HG02973 (cell line): ENCODE data around the gene GJC2.
"Not testable (repeated sequence)": the region's sequence is repeated elsewhere in the genome, so short reads cannot be mapped to it uniquely, and the experiment has no call there.

Experiments used
- ATAC-seq: cut with Tn5 transposase; IDR thresholded peaks from one replicate; pipeline ENCODE4 v1.9.1; 2021; ENCODE audit warnings: moderate library complexity; ENCODE audit not compliant: unreplicated experiment

The GJC2 gene

DNA sequence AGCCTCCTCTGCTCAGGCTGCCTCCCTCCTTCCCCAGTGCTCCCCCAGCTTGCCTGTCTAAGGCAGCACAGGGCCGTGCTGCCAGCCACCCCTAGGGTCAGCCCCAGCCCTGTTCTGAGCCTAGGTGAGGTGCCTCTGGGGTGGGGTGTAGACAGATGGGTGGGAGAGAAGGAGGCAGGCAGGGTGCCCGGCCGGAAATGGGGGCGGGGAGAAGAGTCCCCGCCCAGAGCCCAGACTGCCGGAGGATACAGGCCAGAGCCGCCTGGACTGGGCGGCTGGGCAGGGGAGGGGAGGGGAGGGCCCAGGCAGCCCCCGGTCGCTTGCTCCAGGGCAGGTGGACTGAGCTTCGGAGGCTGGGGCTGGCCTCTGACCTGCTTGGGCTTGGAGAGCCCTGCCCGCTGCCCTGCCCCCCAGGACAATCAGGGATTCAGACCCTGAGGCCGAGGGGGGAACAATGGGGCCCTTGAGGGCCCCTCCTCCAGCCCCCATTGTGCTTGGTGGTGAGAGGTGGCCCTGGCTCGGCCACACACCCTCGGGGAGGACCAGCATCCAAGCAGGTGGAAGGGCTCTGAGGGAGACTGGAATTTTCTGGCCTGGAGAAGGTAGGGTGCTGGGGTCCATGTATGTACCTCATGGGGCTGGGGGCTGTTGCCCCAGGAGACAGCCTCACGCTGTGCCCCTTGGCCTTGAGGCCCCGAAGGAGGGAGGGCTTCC lies at the start of gene GJC2:
TSS of gene GJC2 (plus strand) at position 525 of the 714 bp plus-strand sequence. CDS start 7,829 bp downstream, outside the sequence.
- ATAC-seq: no peak

DNA sequence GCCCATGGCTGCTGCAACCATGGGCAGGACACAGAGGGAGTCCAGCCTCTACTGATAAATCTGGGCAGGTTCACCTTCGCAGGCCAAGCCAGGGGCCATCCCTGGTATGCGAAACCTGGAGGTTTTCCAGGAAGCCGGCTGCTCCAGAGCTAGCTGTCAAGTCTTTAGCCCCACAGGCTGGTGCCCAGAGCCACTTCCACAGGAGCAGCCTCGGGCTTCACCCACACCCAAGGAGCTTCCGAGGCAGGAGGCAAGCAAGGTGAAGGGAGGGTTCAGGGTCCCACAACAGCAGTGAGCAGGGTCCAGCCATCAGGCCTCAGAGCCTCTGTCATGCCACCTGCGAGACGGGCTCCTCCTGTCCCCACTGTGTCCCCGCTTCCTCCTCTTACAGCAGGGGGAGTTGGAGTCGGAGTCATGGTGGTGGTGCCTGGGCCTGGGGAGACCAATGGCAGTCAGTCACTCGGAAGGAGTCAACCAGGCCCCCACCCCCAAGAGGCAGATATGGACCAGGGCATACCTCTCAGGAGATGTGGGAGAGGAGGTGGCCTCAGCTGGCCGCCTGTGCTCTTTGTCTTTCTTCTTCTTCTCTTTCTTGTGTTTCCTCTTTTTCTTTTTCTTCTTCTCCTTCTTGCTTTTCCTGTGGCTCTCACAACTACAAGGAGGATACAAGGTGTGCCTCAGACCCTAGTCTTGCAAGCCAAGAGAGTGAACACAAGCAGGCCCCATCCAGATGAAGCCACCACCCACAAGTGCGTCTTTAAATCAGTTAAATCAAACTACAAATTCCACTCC lies 48.7 kb upstream of the GJC2 start:
- ATAC-seq: no peak

DNA sequence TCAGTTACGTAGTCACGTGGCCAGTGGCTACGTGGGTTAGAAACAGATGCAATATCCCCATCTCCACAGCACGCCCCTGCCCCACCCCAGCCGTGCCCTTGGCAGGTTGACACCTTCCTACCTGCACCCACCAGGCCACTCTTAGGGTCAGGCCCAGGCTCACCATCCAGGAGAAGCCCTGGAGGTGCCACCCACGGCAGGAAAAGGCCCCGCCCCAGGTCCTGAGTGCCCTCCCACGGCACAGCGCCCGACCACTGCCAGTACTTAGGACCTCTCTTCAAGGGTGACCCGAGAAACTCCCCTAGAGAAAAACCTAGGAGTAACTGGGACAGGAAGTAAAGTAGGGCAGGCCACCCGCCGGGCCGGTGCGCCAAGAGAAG lies 48.1 kb upstream of the GJC2 start:
- ATAC-seq: no peak

DNA sequence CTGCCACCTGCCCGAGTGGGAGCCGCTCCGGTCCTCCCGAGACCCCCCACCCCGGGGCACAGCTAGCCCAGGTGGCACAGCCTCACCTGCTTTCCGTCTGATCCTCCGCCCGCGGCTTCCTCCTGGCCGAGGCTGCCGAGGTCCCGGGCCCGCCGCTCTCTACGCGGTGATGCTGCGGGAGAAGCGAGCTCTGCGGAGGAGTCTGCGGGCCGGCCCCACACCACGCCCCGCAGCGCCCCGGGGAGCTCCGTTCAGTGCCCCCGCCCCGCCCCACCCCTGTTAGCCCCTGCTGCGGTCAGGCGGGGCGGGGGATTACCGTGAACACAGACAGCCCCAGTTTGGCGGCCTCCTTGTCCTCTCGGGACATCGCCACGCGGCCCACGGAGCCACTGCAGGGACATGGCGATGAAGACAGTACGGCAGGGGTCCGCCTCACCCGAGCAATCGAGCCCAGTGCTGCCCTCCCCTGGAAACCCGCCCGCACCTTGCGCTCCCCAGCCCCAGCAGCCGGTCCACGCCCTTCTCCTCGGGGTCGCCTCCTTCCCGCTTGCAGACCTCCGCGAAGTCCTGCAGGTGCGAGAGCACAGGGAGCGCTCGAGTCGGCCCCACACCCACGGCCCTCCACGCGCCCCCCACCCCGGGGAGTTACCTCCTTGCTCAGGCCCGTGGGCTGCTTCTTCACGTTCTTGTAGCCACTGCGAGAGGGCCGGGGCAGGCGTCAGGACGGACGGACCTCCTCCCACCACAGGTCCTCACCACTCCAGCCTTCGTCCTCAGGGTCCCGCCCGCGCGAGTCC lies 47.5 kb upstream of the GJC2 start:
- ATAC-seq: peak; percentile 23

DNA sequence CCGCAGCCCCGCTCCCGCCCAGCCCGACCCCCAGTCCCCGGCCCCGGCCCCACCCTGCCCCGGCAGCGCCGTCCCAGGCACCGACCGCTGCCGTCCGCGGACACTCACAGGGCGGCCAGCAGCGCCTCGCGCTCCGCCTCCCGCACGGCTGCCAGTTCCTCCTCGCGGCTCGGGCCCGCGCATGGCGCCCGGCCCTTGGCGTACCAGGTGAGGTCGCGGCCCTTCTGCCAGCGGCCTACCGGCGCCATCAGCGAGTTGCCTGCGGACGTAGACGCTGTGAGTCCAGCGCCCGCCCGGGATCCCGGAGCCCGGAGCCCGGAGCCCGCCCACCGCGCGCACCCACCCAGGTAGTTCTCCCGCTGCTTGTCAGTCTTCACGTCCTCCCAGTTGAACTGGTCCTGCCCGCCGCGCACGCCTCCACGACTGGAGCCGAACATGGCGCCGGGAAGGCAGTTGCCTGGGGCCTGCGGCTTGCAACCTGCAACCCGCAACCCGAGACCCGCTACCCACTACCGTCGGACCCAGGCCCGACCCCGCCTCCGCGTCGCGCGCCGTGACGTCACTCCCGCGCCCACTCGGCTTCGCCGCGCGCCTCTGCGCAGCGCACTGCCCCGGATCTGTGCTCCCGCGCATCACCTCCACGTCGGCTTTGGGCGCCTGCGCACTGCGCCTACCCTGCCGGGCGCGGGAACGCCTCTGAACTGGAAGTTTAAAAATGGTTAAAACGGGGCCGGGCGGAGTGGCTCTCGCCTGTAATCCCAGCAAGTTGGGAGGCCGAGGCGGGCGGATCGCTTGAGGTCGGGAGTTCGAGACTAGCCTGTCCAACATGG lies 46.7 kb upstream of the GJC2 start, which contains the start of gene C1orf35:
TSS of gene C1orf35 (minus strand) at position 535 of the 830 bp plus-strand sequence. CDS start at position 437, 98 bp downstream.
- peak; percentile 59 for ATAC-seq

DNA sequence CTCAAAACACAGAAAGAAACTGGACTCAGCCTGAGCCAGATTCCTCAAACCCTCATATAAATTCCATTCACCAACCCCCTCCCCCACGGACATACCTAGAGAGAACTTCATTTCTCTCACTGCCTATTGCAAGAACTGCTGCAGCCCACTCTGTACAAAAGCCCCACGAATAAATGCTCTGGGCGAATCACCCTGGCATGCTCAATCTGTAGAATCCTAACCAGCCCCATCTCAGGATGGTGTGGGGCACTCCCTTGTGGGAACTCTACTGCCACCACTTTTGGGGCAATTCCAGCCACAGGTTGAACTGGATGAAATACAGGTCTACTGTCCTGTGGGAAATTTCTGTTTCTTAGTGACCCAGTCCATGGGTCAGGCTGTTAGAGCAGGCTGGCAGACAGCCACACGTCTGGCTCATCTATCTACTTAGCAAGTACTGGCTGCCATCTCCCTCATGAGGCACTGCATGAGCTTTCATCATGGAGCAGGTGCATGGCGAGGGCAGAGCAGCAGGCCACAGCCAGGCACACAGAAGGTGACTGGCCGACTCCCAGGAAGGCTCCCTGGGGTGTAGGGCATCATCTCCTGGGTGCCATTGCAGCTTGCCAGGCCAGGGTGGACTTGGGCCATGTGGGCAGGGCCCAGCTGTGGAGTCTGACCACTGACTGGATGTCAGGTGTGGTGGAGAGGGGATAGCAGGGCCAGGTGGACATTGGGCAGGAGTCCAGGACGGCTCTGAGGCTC lies 45.0 kb upstream of the GJC2 start:
- no peak for ATAC-seq

DNA sequence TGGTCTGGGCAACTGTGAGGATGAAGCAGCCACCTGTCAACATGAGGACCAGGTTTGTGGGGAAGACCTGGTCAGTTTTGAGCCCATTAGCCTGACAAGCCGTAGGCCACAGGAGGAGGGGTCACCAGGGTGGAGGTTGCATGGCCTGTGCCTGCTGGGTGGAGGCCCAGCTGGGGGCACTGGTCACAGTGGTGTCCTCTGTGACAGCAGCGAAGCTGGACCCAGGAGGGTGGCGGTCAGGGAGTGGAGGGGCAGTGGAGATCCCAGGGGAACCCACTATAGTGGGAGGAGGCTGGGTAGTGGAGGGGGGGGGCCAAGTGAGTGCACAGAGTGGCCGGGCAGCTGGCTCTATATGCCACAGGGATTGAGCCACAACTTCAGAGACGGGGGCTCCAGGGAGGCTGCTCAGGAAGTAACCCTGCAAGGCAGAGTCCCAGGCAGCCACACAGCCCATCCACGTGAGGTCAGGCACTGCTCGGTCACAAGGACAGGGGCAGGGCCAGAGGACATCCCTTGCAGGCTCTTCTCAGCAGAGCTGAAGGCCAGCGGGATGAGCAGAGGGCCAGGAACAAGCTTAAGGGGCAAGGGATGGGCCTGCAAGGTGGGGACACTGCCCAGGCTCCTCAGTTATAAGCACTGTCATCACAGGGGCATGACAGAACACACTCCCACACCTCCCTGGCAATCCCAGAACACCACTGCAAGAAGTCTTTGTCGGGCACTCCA lies 44.3 kb upstream of the GJC2 start:
- ATAC-seq: no peak

DNA sequence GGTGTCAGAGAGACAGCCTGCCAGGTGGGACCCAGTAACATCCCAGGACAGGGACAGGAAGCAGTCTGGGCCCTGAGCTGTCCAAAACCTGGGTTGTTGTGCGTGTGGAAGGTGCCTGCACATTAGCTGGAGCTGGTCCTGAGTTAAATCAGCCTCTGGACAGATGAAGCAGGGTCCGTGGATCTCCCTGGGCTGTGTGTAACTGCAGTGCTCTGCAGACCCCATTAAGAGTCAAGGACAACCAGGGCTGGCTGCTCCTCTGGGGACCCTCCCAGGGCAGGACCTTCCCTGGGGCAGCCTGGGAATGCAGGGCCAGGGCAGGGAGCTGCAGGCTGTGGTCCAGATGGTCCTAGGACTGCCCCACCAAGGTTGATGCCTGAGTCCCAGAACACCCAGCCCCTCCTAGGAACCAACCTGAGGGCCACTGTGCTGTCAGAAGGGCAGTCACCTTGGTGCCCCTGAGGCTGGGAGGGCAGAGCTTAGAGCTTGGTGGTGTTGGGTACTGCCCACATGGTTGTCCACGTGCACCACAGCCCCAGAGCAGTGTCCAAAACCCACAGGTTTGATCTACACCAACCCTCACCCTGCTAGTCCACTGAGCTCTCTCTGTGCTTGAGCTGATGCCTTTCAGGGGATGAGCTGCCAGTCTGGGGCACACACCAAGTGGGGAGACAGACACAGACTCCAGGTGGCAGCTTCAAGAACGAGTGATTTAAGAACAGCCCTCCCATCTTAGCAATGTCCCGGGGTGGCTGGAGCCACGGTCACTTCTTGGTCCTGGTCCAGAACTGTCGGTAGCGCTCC lies 43.5 kb upstream of the GJC2 start:
- ATAC-seq: no peak

DNA sequence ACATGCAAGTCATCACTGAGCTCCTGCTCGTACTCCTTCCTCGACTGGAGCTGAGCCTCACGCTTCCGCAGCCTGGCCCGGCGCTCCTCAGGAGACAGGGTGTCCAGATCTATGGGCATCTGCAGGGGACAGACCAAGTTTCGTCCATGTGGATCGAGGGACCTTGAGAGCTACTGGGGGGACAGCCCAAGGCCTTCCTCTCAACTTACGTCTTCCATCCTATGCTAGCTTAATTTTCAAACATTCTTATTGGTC lies 43.0 kb upstream of the GJC2 start:
- ATAC-seq: no peak

DNA sequence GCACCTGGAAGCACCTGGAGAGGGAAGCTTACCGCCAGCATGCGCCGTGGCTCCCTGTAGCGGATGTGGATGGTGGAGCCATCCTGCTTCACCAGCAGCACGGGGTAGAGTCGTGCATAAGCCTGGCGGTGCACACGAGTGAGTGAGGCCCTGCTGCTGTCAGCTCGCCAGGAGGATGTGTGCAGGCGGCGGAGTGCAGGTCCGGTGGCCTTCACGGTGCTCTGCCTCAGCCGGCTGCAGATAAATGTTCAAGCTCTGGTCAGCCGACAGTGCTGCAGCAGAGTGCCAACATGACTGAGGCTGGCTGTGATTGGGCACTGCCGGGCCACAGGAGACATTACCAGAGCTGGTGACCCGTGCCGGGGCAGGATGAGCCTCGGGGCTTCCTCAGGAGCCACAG lies 42.1 kb upstream of the GJC2 start:
- ATAC-seq: no peak

DNA sequence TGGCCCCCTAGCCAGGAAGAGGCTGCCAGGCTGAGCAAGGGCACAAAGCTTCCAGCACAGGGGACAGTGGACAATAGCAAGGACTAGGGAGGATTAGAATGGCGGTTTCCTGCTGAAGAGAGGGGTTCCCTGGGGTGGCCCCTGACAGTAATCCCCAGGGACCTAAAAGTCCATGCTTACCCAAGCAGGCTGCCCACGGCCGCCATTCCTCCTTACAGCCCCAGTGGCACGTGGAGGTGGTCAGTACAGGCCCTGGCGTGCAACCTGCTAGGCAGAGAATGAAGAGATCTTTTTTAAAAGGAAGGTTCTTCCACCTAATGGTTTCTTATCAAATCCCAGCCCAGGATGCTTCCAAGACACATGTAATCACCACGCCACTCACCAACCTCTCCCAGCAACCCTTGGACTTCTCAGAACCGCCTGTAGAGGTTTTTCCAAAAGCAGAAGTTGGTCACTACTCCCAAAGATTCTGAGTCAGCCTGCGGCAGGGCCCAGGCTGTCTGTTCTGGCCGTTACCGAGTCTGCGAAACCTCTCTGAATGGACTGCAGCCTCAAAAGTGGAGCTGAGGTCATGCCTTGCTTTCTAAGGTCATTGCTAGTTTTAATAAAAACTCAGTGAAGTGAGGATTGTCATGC lies 41.6 kb upstream of the GJC2 start:
- no peak for ATAC-seq

DNA sequence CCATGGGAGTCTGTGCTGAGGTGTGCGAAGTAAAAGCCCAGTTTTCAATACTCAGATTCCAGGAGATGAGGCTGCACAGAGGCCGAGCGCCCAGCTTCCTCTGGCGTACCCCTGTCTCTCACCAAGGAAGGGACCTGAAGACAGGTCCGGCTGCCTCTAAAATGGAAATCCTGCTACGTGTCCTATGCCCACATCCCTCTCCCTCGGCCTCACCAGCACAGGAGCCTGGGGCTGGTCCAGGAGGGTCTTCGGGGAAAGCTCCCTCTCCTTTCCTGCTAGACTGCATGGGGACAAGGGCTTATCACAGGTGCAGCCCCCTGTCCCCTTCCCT lies 41.0 kb upstream of the GJC2 start:
- ATAC-seq: no peak

DNA sequence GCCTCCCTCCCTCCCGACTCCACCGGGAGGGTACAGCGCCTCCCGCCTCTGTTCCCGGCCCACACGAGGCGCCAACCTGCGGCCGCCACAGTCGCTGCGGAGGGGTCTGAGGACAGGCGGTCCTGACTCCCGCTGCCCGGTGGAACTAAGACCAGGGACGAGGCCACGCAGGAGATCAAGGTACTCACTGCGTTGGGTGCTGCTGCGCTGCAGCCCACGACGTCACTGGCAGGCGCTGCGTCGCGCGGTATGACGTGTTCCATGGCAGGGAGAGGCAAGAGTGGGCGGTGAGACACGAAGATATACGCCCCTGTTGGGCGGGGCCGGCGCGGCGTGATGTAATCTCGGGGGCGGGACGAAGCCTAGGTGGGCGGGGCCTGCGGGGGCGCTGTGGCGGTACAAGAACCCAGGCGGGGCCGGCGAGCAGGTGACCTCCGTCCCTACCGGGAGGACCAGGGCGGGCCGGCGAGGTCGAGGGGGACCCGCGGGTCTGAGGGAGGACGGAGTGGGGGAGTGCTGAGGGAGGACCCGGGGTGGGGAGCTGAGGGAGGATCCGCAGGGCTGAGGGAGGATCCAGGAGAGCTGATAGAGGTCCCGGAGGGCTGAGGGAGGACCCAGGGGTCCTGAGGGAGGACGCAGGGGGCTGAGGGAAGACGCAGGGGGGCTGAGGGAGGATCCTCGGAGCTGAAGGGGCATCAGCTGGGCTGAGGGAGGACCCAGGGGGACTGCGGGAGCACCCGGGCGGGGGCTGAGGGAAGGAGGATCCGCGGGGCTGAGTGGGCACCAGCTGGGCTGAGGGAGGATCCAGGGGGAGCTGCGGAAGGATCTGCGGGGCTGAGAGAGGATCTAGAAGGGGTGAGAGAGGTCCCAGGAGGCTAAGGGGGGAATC lies 40.4 kb upstream of the GJC2 start, which contains the start of gene MRPL55:
TSS of gene MRPL55 (minus strand) at position 227 of the 889 bp plus-strand sequence. CDS start 1,039 bp downstream, outside the sequence.
- peak; percentile 75 for ATAC-seq

DNA sequence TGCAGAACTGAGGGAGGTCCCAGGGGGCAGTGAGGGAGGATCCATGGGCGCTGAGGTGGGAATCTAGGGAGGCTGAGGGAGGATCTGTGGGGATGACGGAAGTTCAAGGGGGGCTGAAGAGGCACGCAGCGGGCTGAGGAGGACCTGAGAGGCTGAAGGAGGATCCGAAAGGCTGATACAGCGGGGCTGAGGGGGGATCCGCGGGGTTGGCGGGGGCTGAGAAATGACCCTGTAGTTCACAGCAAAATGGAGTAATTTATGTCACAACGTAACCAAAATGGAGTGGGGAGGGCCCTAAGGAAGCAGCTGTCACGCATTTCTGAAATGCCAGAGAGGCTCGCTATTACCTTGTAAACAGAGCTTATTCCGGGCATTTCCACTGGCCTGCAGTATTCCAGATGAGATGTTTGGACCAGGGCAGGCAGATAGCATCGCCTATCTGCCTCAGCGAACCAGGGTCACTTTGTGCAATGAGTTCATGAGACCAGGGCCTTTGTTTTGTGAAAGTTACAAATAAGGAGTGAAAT lies 39.7 kb upstream of the GJC2 start:
- no peak for ATAC-seq

DNA sequence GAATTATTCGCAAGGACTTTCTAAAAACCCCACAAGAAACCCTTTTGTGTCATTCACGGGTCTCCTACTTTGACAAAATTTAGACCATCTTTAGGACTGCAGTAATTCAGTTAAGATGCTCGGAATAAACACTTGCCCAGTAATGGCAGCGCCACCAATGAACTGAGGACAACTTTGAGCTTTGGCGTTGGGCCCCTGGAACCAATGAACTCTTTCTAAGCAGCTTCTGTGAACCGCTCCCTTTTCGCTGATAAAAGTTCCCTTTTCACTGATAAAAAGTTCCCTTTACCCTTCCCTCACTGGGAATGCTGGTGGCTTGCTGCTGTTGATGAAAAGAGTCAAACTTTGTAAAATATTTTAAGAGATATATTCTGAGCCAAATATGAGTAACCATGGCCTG lies 39.2 kb upstream of the GJC2 start:
- no peak for ATAC-seq

DNA sequence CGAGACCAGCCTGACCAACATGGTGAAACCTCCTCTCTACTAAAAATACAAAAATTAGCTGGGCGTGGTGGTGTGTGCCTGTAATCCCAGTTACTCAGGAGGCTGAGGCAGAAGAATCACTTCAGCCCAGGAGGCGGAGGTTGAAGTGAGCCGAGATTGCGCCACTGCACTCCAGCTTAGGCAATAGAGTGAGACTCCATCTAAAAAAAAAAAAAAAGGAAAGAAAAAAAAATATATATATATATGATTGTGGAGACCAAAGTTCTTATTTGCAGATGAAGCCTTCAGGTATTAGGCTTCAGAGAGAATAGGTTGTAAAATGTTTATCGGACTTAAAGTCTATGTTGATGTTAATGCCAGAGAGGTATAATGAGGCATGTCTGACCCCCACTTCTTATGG lies 38.4 kb upstream of the GJC2 start:
- ATAC-seq: not testable (repeated sequence)

DNA sequence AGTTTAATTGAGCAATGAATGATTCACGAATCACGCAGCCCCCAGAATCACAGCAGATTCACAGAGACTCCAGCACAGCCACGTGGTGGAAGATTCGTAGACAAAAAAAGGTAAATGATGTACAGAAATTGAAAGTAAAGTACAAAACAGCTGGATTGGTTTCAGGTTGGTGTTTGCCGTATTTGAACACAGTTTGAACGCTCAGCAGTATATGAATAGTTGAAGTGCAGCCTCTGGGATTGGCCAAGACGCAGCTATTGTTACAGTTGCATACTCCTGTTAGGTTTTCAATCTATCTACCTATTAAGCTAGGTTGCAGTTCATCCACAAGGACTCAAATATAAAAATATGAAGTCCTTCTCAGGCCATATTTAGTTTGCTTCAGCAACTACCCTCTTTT lies 37.6 kb upstream of the GJC2 start:
- ATAC-seq: no peak
